GM12872 (cell line): Measurements from ENCODE around the gene NISCH.

Experiments
- CTCF ChIP-seq: IDR thresholded peaks from 3 replicates; pipeline ENCODE4 v1.5.1; 2011; ENCODE audit warnings: low read depth, mild to moderate bottlenecking, low read length, moderate library complexity; ENCODE audit not compliant: insufficient read depth

Gene NISCH

GRCh38 chr3:52422669-52423068 is 32.7 kb upstream of the NISCH start:
- TF ChIP-seq CTCF = no peak

- TF ChIP-seq CTCF = no peak
These were observed 32.2 kb upstream of the NISCH start for GRCh38 chr3:52423173-52423572.

- peak; percentile 77 for TF ChIP-seq CTCF
These were observed 27.0 kb upstream of the NISCH start for GRCh38 chr3:52428151-52429005.

- no peak for TF ChIP-seq CTCF
These were observed 26.4 kb upstream of the NISCH start for GRCh38 chr3:52429031-52429430.

- TF ChIP-seq CTCF = no peak
These were observed 25.5 kb upstream of the NISCH start for GRCh38 chr3:52429779-52430415.

GRCh38 chr3:52430416-52430810 is 25.0 kb upstream of the NISCH start:
- TF ChIP-seq CTCF = no peak

GRCh38 chr3:52431459-52432223 is 23.8 kb upstream of the NISCH start:
- TF ChIP-seq CTCF = no peak
